IPS-NIHi7 (cell line): Measurements from ENCODE around the gene GSKIP.

Experiments used
- DNase-seq: peaks from one replicate; pipeline ENCODE4 v3.0.0; 2012; ENCODE audit warnings: mixed read lengths; ENCODE audit errors: extremely low spot score

Gene GSKIP

GRCh38 chr14:96376093-96376492 lies 12.8 kb downstream of the GSKIP start:
- DNase-seq = no peak

GRCh38 chr14:96380735-96381134 lies 17.4 kb downstream of the GSKIP start:
- DNase-seq = no peak

- DNase-seq = no peak
Observed at GRCh38 chr14:96383445-96383844, 20.1 kb downstream of the GSKIP start.

- no peak for DNase-seq
Observed at GRCh38 chr14:96384053-96384452, 20.7 kb downstream of the GSKIP start.

- DNase-seq = no peak
Observed at GRCh38 chr14:96384740-96385139, 21.4 kb downstream of the GSKIP start.

- no peak for DNase-seq
Observed at GRCh38 chr14:96385385-96385784, 22.1 kb downstream of the GSKIP start.

- DNase-seq = no peak
Observed at GRCh38 chr14:96390965-96391292, 27.6 kb downstream of the GSKIP start.

- peak; percentile 99 for DNase-seq
Observed at GRCh38 chr14:96391293-96392118, 28.2 kb downstream of the GSKIP start.

- no peak for DNase-seq
Observed at GRCh38 chr14:96393071-96393691, 29.9 kb downstream of the GSKIP start.

- DNase-seq = no peak
Observed at GRCh38 chr14:96394047-96394815, 30.9 kb downstream of the GSKIP start.

GRCh38 chr14:96398432-96398831 lies 35.1 kb downstream of the GSKIP start:
- no peak for DNase-seq

GRCh38 chr14:96398921-96399320 lies 35.6 kb downstream of the GSKIP start:
- DNase-seq = no peak

- no peak for DNase-seq
Observed at GRCh38 chr14:96399405-96399804, 36.1 kb downstream of the GSKIP start.

GRCh38 chr14:96400495-96400894 lies 37.2 kb downstream of the GSKIP start:
- no peak for DNase-seq

- no peak for DNase-seq
Observed at GRCh38 chr14:96403409-96403808, 40.1 kb downstream of the GSKIP start.

- no peak for DNase-seq
Observed at GRCh38 chr14:96405677-96406076, 42.4 kb downstream of the GSKIP start.

- DNase-seq = no peak
Observed at GRCh38 chr14:96407935-96408570, 44.7 kb downstream of the GSKIP start.

GRCh38 chr14:96408608-96409007 lies 45.3 kb downstream of the GSKIP start:
- DNase-seq = no peak

- no peak for DNase-seq
Observed at GRCh38 chr14:96409701-96410100, 46.4 kb downstream of the GSKIP start.

GRCh38 chr14:96410119-96410518 lies 46.8 kb downstream of the GSKIP start:
- no peak for DNase-seq

GRCh38 chr14:96413526-96413925 lies 50.2 kb downstream of the GSKIP start:
- DNase-seq = no peak

- no peak for DNase-seq
Observed at GRCh38 chr14:96415559-96415958, 52.2 kb downstream of the GSKIP start.
